Measurements from ENCODE around the gene ANKS1A.

ANKS1A gene

GRCh38 chr6:35044761-35045421, 155.8 kb downstream of the ANKS1A start:
- DNase-seq: no peak

GRCh38 chr6:35046103-35046502, 157.0 kb downstream of the ANKS1A start:
- DNase-seq: no peak

- no peak for DNase-seq
Measured at GRCh38 chr6:35046862-35047261, 157.8 kb downstream of the ANKS1A start.

GRCh38 chr6:35047265-35048011, 158.4 kb downstream of the ANKS1A start:
- peak; percentile 57 for DNase-seq

- peak; percentile 61 for DNase-seq
Measured at GRCh38 chr6:35048031-35048613, 159.1 kb downstream of the ANKS1A start.

- peak; percentile 87 for DNase-seq
Measured at GRCh38 chr6:35048631-35049083, 159.6 kb downstream of the ANKS1A start.

GRCh38 chr6:35049156-35049735, 160.2 kb downstream of the ANKS1A start:
- no peak for DNase-seq

GRCh38 chr6:35049900-35050756, 161.1 kb downstream of the ANKS1A start:
- peak; percentile 70 for DNase-seq

- no peak for DNase-seq
Measured at GRCh38 chr6:35050757-35051330, 161.8 kb downstream of the ANKS1A start.

- no peak for DNase-seq
Measured at GRCh38 chr6:35051396-35051795, 162.3 kb downstream of the ANKS1A start.

GRCh38 chr6:35051997-35052583, 163.0 kb downstream of the ANKS1A start:
- DNase-seq: no peak

GRCh38 chr6:35052694-35053565, 163.9 kb downstream of the ANKS1A start:
- no peak for DNase-seq

GRCh38 chr6:35053701-35054100, 164.6 kb downstream of the ANKS1A start:
- no peak for DNase-seq

GRCh38 chr6:35054106-35054742, 165.2 kb downstream of the ANKS1A start:
- no peak for DNase-seq

- no peak for DNase-seq
Measured at GRCh38 chr6:35054743-35055130, 165.7 kb downstream of the ANKS1A start.

GRCh38 chr6:35055891-35056290, 166.8 kb downstream of the ANKS1A start:
- DNase-seq: no peak

- DNase-seq: no peak
Measured at GRCh38 chr6:35056952-35057351, 167.9 kb downstream of the ANKS1A start.

- DNase-seq: peak; percentile 33
Measured at GRCh38 chr6:35057449-35058357, 168.6 kb downstream of the ANKS1A start.

- no peak for DNase-seq
Measured at GRCh38 chr6:35058358-35058675, 169.3 kb downstream of the ANKS1A start.

Measured in fibroblast of skin of right biceps (primary cell).